Hepatocyte (in vitro differentiated cells): ENCODE data around the gene ACKR3. TPM values are rescaled to one million over a fixed set of nuclear protein-coding genes. Genes with fewer than 3 reads are reported as not detected.

Source experiments
- DNase-seq: peaks from one replicate; pipeline ENCODE4 v3.0.0-alpha.2; 2016; ENCODE audit warnings: low spot score
- H2AFZ ChIP-seq: fragments of 200-600 bp; sonication (generic); 2 replicates; pipeline ENCODE4 v1.6.0; 2016; ENCODE audit warnings: antibody characterized with exemption, mild to moderate bottlenecking
- H3K27ac ChIP-seq: fragments of 200-600 bp; sonication (generic); 2 replicates; pipeline ENCODE4 v1.5.1; 2016; ENCODE audit warnings: mild to moderate bottlenecking
- H3K27me3 ChIP-seq: fragments of 200-600 bp; sonication (generic); 2 replicates; pipeline ENCODE4 v1.6.1; 2016
- H3K36me3 ChIP-seq: fragments of 200-600 bp; sonication (generic); replicated peaks from 2 replicates; pipeline ENCODE4 v1.5.1; 2016; ENCODE audit warnings: low read depth; ENCODE audit not compliant: insufficient read depth
- H3K4me1 ChIP-seq: fragments of 200-600 bp; sonication (generic); 2 replicates; pipeline ENCODE4 v1.5.1; 2016; ENCODE audit warnings: mild to moderate bottlenecking, moderate library complexity; ENCODE audit not compliant: insufficient read depth
- H3K4me2 ChIP-seq: fragments of 200-600 bp; sonication (generic); 2 replicates; pipeline ENCODE4 v1.6.0; 2016
- H3K4me3 ChIP-seq: fragments of 200-600 bp; sonication (generic); 2 replicates; pipeline ENCODE4 v1.5.1; 2016; ENCODE audit warnings: mild to moderate bottlenecking
- H3K79me2 ChIP-seq: fragments of 200-600 bp; sonication (generic); 2 replicates; pipeline ENCODE4 v1.6.0; 2017; ENCODE audit warnings: mild to moderate bottlenecking
- H3K9me2 ChIP-seq: fragments of 200-600 bp; sonication (generic); replicated peaks from 2 replicates; pipeline ENCODE4 v1.6.0; 2017; ENCODE audit warnings: mild to moderate bottlenecking; ENCODE audit not compliant: insufficient read depth
- H3K9me3 ChIP-seq: fragments of 200-600 bp; sonication (generic); 2 replicates; pipeline ENCODE4 v1.5.1; 2016; ENCODE audit warnings: low read depth, mild to moderate bottlenecking
- H4K20me1 ChIP-seq: fragments of 200-600 bp; sonication (generic); 2 replicates; pipeline ENCODE4 v1.6.0; 2016; ENCODE audit warnings: mild to moderate bottlenecking; ENCODE audit not compliant: insufficient read depth, poor library complexity, severe bottlenecking
- CTCF ChIP-seq: fragments of 200-600 bp; sonication (generic); IDR thresholded peaks from 2 replicates; pipeline ENCODE4 v1.5.1; 2016; ENCODE audit warnings: antibody characterized with exemption, mild to moderate bottlenecking; ENCODE audit not compliant: poor library complexity
- EZH2 ChIP-seq: fragments of 200-600 bp; sonication (generic); IDR thresholded peaks from 2 replicates; pipeline ENCODE4 v1.6.1; 2016; ENCODE audit warnings: antibody characterized with exemption, mild to moderate bottlenecking, borderline replicate concordance
- EZH2phosphoT487 ChIP-seq: fragments of 200-600 bp; sonication (generic); IDR thresholded peaks from one replicate; pipeline ENCODE4 v1.6.1; 2018; ENCODE audit warnings: antibody characterized with exemption, mild to moderate bottlenecking, low read depth, moderate library complexity; ENCODE audit not compliant: unreplicated experiment, severe bottlenecking
- WGBS: methylation state at CpG from one replicate; pipeline ENCODE4 v1.1.6; 2016; ENCODE audit warnings: low lambda C conversion rate; ENCODE audit errors: missing lambda C conversion rate; 5-methylcytosine and 5-hydroxymethylcytosine counted together
- polyA plus RNA-seq: library from polyadenylated mRNA; unstranded; fragments of >200 nt; fragmentation: Nextera tagmentation; extraction: Ambion mirVana; gene quantifications from 2 replicates; pipeline ENCODE4 v1.2.1, GENCODE V29; 2016
- total RNA-seq: library from RNA; depleted of rRNA; stranded (reverse); fragments of >200 nt; gene quantifications from 2 replicates; pipeline ENCODE4 v1.2.3, GENCODE V29; 2014

The ACKR3 gene
- total and polyA plus RNA-seq, 2 experiments from 2014 or later = 49.5 to 58.9 TPM

- Histone ChIP-seq H3K9me2 (no peaks in the 10 kb centered on the region), H3K4me3 (no peak overlapping the region), H3K4me1 (peaks cover 7% of the 10 kb centered on the region), H3K36me3 (no peaks in the 10 kb centered on the region), H3K27ac (no peak overlapping the region), H3K4me2 (no peak overlapping the region), H3K79me2 (no peaks in the 10 kb centered on the region), H3K27me3 (no peaks in the 10 kb centered on the region), H4K20me1 (no peaks in the 10 kb centered on the region), H3K9me3 (no peaks in the 10 kb centered on the region), H2AFZ (no peak overlapping the region)
- no peak for DNase-seq
- WGBS = 93% methylated on average over 6 of the region's 6 CpGs
- TF ChIP-seq EZH2 = no peak
Measured at GRCh38 chr2:236627841-236628240, 58.2 kb downstream of the ACKR3 start.

- Histone ChIP-seq H3K27ac (no peak overlapping the region), H3K4me2 (no peak overlapping the region), H2AFZ (no peak overlapping the region), H3K4me3 (no peak overlapping the region), H3K27me3 (no peaks in the 10 kb centered on the region), H3K79me2 (no peaks in the 10 kb centered on the region), H3K4me1 (peaks cover 7% of the 10 kb centered on the region), H3K9me2 (no peaks in the 10 kb centered on the region), H3K9me3 (no peaks in the 10 kb centered on the region), H3K36me3 (no peaks in the 10 kb centered on the region), H4K20me1 (no peaks in the 10 kb centered on the region)
- no peak for DNase-seq
- WGBS = 94% methylated on average over 15 of the region's 15 CpGs
- TF ChIP-seq EZH2phosphoT487 (no peak), EZH2 (no peak), CTCF (no peak)
Measured at GRCh38 chr2:236628256-236628901, 58.8 kb downstream of the ACKR3 start.

GRCh38 chr2:236628981-236629605 lies 59.5 kb downstream of the ACKR3 start:
- Histone ChIP-seq H3K4me1 (peaks cover 7% of the 10 kb centered on the region), H2AFZ (no peak overlapping the region), H3K79me2 (no peaks in the 10 kb centered on the region), H3K4me3 (no peak overlapping the region), H3K4me2 (no peak overlapping the region), H3K27ac (no peak overlapping the region), H3K36me3 (no peaks in the 10 kb centered on the region), H4K20me1 (no peaks in the 10 kb centered on the region), H3K27me3 (no peaks in the 10 kb centered on the region), H3K9me2 (no peaks in the 10 kb centered on the region), H3K9me3 (no peaks in the 10 kb centered on the region)
- DNase-seq = no peak
- TF ChIP-seq EZH2 = no peak
- no peak for TF ChIP-seq EZH2phosphoT487
- TF ChIP-seq CTCF = no peak
- 98% methylated on average over 11 of the region's 11 CpGs for WGBS

- Histone ChIP-seq H3K36me3 (no peaks in the 10 kb centered on the region), H2AFZ (no peak overlapping the region), H3K27me3 (no peaks in the 10 kb centered on the region), H3K79me2 (no peaks in the 10 kb centered on the region), H3K4me2 (no peak overlapping the region), H3K4me1 (peaks cover 7% of the 10 kb centered on the region), H3K9me3 (no peaks in the 10 kb centered on the region), H4K20me1 (no peaks in the 10 kb centered on the region), H3K4me3 (no peak overlapping the region), H3K27ac (no peak overlapping the region), H3K9me2 (no peaks in the 10 kb centered on the region)
- DNase-seq = no peak
- TF ChIP-seq EZH2phosphoT487 = no peak
- TF ChIP-seq EZH2 = no peak
- no peak for TF ChIP-seq CTCF
- 90% methylated on average over 16 of the region's 16 CpGs for WGBS
Measured at GRCh38 chr2:236629961-236630872, 60.6 kb downstream of the ACKR3 start.
